Nucleus accumbens (tissue), 56 donors: Measurements from ENCODE around the gene SLC22A15.
"Not testable (repeated sequence)": the region's sequence is repeated elsewhere in the genome, so short reads cannot be mapped to it uniquely, and the experiment has no call there.

Source experiments
- DNase-seq, 56 donors: peaks; one replicate each; lab custom pipeline; 2025; lab: John Stamatoyannopoulos, UW

The SLC22A15 gene

DNA sequence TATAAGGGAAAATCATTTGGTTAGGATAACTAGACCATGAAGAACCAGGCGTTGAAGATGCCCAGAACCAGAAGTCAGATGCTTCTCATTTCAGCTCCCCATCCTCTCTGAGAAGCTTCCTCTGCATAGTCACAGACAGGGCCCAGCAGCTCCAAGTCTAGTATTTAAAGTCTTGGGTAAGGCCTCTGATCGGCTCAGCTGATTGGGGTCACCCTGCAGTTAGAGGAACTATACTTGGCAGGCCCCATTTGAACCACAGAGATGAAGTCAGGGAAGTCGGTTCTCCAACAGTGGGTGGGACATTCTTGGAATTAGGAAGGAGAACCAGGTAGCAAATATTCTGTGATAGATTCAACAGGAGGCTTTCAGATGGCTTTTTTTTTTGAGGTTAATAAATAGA is 48.3 kb downstream of the SLC22A15 start:
- no peak for DNase-seq

DNA sequence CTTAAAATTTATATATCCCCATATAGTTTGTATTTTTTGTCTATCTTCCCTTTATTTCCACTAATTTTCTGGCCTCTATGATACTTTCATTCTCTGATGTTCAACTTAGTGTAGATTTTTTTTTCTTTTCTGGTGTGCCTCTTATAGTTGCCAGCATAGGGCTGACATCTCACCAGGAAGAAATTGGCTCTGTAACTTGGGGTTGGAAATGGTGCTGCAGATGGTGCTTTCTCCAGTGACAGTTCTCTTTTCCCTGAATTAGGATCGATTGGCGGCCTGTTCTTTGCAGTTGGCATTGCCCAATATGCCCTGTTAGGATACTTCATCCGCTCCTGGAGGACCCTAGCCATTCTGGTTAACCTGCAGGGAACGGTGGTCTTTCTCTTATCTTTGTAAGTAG is 50.3 kb downstream of the SLC22A15 start:
- no peak for DNase-seq

DNA sequence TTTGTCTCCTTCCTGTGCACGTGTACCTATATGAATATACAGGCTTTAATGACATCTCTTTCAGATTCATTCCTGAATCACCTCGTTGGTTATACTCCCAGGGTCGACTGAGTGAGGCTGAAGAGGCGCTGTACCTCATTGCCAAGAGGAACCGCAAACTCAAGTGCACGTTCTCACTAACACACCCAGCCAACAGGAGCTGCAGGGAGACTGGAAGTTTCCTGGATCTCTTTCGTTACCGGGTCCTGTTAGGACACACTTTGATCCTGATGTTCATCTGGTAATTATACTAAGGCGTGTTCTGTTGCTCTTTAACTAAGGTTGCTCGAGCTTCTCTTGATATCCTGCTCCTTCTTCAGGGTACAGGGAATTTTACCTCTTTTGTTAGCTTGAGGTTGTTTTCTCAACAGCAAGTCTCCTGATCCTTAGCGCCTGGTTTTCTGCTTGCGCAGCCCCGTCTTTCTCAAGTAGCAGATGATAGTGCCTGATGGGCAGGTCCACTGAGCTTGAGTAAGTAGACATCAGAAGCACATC is 55.1 kb downstream of the SLC22A15 start:
- no peak for DNase-seq

DNA sequence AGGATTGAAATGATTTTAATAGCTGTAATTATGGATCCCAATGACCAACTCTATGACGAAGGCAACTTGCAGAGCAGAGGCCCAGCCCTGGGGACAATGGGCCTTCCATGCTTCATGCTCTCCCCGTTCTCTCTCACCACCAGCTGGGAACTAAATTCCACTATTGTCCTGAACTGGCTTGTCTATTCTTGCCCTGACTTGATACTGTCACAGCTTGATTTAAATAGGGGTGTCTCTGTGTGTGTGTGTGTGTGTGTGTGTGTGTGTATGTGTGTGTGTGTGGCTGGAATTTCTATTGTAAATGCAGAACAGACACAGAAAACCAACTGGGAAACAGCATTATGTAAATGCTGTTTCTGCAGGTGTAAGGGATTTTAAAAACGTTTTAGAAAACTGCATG is 57.0 kb downstream of the SLC22A15 start:
- DNase-seq = peak in 48 of 56 donors; percentile 12 to 85 (median 64)

DNA sequence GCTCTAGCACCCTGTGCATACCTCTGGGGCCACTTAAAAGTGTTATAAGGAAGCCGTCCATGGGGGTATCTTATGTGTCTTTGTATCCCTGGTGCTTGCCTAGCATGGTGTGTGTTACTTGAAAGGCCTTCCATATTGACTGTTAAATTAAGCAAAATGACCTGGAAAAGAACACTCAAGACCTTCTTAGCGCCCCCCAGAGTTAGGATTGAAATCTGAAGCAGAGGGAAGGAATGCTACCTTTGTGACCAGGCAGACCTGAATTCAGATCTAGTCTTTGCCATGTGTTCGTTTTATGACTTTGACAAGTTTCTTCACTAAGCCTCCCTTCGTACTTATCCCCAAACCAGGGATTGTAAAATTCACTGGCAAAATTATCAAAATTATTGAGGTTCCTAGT is 59.9 kb downstream of the SLC22A15 start:
- no peak for DNase-seq

DNA sequence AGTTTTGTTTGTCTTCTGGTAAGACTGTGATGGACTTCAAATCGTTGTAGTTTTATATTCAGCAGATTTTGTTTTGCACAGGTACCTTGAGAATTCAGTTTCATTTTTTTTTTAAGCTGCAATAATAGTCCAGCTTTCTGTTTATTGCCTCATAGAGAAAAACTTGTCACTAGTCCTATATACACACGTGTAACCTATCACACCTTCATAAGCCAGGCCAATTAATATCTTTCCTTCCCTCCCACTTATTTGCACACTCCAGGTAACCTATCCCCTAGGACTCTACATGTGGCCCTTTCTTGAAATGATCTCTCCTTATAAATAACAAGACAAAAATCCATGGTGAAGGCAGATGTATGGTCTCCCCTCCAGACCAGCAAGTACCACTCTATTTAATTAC is 62.4 kb downstream of the SLC22A15 start:
- no peak for DNase-seq

DNA sequence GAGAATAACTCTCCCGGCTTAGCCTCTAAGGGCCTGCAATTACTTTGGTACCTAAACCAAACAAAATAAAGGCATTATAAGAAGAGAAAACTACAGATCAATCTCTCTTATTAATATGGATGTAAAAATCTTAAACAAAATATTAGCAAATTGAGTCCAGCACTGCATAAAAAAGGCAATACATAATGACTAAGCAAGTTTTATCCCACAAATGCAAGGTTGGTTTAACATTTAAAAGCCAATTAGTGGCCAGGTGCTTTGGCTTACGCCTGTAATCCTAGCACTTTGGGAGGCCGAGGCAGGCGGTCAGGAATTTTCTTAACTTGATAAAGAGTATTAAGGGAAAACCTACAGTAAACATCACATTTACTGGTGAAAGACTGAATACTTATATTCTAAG is 67.8 kb downstream of the SLC22A15 start:
- no peak for DNase-seq

DNA sequence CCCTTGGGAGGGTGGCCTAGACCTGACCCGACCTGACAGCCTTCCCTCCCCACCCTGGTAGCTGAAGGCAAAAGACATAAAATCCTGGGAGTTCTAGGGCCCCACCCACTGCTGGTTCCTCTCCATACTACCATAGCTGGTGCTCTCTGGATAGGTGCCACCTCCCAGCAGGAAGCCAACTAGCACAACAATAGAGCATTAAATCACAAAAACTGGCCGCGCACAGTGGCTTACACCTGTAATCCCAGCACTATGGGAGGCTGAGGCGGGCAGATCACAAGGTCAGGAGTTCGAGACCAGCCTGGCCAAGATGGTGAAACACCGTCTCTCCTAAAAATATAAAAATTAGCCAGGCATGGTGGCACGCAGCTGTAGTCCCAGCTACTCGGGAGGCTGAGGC is 70.6 kb downstream of the SLC22A15 start:
- not testable (repeated sequence) for DNase-seq

DNA sequence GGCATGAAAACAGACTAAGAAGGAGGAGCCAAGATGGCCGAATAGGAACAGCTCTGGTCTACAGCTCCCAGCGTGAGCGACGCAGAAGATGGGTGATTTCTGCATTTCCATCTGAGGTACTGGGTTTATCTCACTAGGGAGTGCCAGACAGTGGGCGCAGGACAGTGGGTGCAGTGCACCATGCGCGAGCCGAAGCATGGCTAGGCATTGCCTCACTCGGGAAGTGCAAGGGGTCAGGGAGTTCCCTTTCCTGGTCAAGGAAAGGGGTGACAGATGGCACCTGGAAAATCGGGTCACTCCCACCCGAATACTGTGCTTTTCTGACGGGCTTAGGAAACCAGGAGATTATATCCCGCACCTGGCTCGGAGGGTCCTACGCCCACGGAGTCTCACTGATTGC is 75.6 kb downstream of the SLC22A15 start:
- not testable (repeated sequence) for DNase-seq

DNA sequence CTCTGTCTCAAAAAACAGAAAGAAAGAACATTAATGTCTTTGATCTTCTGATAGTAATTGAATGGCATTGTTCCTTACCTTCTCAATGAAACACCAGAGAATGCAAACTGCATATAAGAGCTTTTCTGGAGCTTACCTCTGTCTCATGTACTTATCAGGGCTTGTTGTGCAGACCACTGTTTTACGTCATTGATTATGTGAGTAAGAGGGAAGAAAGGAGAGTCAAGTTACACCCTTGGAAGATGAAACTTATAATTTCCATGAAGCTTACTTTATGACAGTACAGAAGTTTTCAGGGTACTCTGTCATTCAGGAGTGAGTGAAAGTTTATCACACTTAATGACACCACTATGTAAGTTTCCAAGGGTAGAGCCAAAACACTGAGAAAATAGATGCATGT is 85.9 kb downstream of the SLC22A15 start:
- no peak for DNase-seq

DNA sequence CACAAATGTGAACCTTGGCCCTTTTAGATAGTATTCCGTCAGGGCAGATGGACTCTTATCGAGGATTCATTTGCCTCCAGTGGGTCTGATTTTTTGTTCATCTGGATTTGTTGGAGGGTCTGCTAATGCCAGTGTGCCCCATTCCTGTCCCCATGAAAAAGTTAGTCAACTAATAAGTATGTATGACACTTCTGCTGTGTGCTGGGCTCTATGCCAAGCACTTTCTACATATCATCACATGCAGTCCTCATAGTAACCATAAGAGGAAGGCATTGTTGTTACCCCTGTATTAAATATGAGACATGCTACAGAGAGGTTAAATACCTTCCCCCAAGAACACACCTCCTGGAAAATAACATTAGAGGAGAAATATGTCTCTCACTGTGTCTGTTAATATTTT is 88.3 kb downstream of the SLC22A15 start:
- no peak for DNase-seq

DNA sequence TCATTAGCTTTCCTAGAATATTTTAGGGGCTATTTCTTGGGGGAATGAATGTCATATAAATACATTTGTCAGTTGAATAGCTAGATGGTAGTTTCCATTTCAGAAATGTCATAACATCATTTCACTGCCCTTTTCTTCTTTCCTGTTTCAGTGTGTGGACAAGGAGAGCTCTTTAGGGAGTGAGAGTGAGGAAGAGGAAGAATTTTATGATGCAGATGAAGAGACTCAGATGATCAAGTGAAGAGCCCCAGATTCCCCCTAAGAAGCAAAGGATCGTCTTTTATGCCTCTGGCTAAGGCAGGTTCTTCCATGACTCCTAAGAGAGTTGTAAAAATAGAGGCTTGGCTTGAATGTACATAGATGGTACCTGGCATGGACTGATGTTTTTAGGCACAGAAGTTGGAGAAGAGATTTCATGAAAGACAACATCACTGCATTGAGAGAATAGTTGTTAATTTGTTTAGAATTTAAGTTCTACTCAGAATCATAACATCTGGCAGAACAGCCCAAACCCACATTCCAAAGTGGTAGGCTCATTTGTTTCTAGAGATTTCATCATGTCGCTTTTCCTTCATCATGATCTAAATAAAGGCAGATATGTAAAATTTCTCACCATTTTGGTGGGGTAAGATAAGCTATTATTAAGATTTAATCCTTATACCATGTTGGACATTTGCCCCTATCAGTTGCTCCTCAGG is 90.7 kb downstream of the SLC22A15 start:
- no peak for DNase-seq

DNA sequence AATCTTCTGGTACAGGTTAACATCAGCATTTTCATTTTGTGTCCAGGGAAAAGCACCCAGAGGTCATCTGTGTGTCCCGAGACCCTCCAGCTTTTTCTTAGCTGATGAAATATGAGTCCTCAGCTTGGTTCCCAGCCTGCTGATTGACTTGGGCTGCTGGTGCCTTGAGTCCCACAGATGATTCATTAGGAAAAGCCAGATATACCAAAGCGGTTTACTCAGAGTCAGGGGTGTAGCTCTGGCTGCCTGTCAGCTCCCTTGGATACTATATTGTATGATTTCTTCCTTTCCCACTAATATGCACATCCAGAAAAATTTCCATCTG is 91.2 kb downstream of the SLC22A15 start:
- no peak for DNase-seq

DNA sequence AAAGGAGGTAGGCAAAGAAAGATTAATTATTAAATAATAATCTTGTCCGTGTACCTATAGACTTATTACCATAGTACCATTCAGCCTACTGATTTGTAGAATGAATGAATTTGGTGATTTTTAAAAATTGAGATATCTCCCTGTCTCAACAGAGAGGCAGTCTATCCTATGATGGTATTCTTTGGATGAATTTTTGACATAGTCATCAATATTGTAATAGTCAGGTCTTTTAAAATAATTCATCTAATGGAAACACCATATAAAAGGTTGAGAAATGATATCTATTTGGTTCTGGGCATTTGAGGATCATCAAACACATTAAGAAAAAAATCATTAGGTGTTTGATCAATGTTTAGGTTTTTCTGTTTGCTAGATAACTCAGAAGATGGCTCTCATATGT is 99.3 kb downstream of the SLC22A15 start:
- DNase-seq = no peak

DNA sequence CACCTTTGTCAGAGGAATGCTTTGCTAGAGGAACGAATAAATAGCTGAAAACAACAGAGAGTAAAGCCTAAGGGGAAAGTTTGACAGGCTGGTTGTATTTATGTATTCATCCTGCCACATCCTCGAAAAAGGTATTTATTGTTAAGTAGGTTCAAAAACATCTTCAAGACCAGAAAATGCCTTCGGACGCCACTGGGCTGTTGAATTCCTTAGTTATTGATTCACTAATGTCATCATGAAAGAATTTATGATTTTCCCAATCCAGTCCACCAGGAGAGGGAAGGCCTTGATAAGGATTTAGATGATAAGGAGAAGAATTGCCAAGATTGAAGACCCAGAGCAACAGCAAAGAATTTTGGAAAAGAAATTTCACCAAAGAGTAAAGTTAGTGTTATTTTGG is 99.7 kb downstream of the SLC22A15 start:
- no peak for DNase-seq

DNA sequence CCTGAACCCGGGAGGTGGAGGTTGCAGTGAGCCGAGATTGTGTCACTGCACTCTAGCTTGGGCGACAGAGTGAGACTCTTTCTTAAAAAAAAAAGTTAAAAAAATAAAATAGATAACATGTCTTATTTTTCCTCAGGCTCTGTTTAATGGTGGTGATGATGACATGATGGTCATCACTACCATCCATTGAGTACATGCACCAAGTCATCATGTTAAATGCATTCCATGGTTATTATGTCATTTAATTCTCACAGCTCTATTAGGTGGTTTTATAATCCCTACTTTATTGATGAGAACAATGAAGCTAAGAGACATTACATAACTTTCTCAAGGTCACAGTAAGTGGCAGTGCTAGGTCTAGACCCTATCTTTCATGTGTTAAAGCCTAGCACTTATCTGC is 100.5 kb downstream of the SLC22A15 start:
- no peak for DNase-seq

DNA sequence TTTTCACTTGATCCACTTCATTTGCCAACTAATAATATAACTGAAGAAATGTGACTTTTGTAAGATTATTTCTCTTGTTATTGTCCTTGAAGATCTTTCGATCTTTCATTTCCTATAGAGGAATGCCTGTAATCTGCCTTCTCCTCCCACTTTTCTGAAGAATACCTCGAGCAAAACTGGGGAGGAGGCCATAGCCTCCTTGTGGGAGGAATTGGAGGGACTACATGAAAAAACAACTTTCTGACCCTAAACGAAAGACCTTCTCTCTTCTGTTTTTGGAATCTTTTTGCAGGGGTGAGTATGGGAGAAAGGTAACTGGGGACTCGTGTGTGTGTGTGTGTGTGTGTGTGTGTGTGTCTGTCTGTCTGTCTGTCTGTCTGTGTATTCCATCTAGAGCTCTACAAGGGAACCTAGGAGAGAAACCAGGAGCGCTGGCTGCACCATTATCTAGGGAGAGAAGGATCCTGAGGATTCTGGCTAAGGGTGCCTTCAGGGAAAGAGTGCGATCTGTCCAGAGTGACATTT is 102.4 kb downstream of the SLC22A15 start:
- DNase-seq = no peak

DNA sequence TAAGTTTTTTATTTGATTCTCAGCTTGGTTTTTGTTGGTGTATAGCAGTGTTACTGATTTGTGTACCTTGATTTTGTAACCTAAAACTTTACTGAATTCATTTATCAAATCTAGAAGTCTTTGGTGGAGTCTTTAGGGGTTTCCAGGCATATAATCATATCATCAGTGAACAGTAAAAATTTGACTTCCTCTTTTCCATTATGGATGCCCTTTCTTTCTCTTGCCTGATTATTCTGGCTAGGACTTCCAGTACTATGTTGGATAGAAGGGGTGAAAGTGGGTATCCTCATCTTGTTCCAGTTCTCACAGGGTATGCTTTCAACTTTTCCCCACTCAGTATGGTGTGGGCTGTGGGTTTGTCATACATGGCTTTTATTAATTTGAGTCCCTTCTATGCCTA is 111.3 kb downstream of the SLC22A15 start:
- DNase-seq = no peak

DNA sequence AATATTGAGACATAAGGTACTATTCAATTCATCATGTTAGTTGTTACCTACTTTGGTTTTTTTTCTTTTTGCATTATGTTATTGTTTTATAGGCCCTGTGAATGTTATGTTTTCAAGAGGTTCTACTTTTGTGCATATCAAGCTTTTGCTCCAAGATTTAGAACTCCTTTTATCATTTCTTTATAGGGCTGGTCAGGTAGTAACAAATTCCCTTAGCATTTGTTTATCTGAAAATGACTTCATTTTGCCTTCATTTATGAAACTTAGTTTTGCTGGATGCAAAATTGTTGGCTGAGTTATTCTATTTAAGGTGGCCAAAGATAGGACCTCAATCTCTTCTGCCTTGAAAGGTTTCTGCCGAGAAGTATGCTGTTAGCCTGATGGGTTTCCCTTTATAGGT is 113.6 kb downstream of the SLC22A15 start:
- no peak for DNase-seq

DNA sequence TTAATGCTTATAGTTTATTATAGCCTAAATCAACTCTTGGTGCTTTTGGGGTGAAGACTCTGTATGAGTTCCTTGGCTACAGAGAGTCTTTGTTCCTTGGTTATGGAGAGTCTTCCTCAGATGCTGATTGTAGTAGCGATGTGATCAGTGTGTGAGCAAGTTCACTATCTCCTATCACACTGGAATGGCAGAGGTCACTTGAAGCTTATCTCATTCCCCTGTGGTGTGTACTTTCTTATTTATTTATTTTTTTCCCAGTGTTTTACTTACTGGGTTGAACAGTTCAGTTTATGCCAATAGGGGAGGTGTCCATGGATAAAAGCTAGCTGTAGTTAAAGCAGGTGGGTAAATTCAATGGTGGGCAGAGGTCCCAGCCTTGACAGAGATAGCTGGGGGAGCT is 114.8 kb downstream of the SLC22A15 start:
- no peak for DNase-seq

DNA sequence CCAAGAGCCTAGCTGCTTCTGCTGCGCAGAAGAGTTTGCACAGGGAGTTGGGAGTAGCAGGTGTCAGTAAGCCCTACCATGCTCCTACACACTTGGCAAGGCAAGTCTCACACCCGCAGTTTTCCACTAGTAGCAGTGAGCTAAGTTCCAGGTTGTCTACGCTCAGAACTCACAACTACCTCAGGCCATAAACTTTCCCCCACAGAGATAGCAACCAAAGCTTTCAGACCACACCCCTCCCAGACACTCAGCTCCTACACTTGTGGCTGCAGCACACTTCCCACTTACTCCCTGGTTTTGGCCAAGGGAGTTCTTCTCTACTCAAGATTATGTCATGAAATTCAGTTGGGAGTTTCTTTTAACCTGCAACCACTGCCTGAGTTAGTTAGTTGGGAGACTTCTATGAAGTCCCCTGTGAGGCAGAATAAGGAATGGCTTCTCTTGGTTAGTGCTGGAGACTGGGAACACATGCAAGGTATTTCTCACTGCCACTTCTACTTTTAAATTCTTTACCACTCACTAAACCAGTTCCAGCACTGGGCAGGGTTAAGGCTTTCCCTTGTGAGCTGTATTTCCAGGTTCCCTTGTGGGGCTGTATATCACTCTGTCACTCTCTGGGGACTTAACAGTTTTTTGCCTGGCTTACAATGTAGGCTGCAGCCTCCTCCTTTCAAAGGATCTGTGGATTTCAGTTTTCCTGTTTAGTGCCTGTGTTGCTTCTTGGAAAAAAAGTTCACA is 116.6 kb downstream of the SLC22A15 start:
- no peak for DNase-seq

DNA sequence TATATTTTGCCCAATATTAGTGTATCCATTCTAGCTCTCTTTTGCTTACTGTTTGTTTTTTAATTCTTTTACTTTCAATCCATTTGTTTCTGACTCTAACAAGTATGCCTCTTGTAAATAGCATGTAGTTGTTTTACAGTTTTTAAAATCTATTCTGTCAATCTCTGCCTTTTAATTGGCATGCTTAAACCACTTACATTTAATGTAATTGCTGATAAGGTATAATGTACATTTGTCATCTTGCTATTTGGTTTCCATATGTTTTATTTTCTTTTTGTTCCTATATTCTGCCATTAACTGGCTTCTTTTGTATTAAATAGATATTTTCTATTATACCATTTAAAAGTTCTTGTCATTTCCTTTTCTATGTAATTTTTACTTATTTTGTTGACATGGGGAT is 118.7 kb downstream of the SLC22A15 start:
- no peak for DNase-seq
